ENCODE results near the gene NSD2. TPM values are rescaled to one million over a fixed set of nuclear protein-coding genes. Genes with fewer than 3 reads are reported as not detected.

NSD2 gene
- total RNA-seq, 4 donors from 2014 or later, result 30.9 to 63.7 (median 40.3) TPM

GRCh38 chr4:1854752-1855151 lies 16.4 kb upstream of the NSD2 start:
- peaks cover 23 to 57% of the 10 kb centered on the region in 2 donors for H3K4me1 ChIP-seq
- no peaks in the 10 kb centered on the region for H3K9me3 ChIP-seq
- 63 to 65% methylated on average over 1 of the region's 1 CpG for WGBS, 2 donors
- intact Hi-C loops (cut with DNase I), result no loop called here
- no peak for TF ChIP-seq POLR2A (IDR thresholded peaks at IDR 0.05)
- no peaks in the 10 kb centered on the region for H3K36me3 ChIP-seq
- H3K4me3 ChIP-seq (replicated peaks in 1 of 3), result no peak overlapping the region
- H3K27me3 ChIP-seq, result no peaks in the 10 kb centered on the region
- no peak for DNase-seq
- peak overlapping the region in 1 of 3 donors; percentile 54 for H3K27ac ChIP-seq

GRCh38 chr4:1855333-1856070 lies 15.7 kb upstream of the NSD2 start:
- TF ChIP-seq POLR2A (IDR thresholded peaks at IDR 0.05) (no peak), CTCF (IDR thresholded peaks at IDR 0.05) (no peak)
- intact Hi-C loops (cut with DNase I), result no loop called here
- Histone ChIP-seq H3K9me3 (no peaks in the 10 kb centered on the region), H3K36me3 (no peaks in the 10 kb centered on the region), H3K4me1 (peaks cover 23 to 51% of the 10 kb centered on the region in 2 donors), H3K4me3 (replicated peaks in 1 of 3) (peak overlapping the region; percentile 72 to 90 (median 83)), H3K27me3 (no peaks in the 10 kb centered on the region), H3K27ac (peak overlapping the region; percentile 51 to 59 (median 54))
- peak; percentile 33 to 39 for DNase-seq
- 0 to 1% methylated on average over 4 to 27 of the region's 92 CpGs for WGBS, 2 donors

- TF ChIP-seq CTCF (IDR thresholded peaks at IDR 0.05), result peak in 3 of 6 experiments; percentile 2 to 8 (median 6)
- TF ChIP-seq POLR2A (IDR thresholded peaks at IDR 0.05), result peak in 1 of 2 donors; percentile 82
- DNase-seq, result peak; percentile 97 to 98
- H3K4me3 ChIP-seq (replicated peaks in 1 of 3), result peak within 1 kb of the TSS; percentile 72 to 90 (median 83)
- peak within 1 kb of the TSS; percentile 58 to 81 (median 59) for H3K27ac ChIP-seq
- 0% methylated on average over 3 to 8 of the region's 107 CpGs for WGBS, 2 donors
- intact Hi-C loops (cut with DNase I), result no loop called here
- H3K9me3 ChIP-seq, result no peaks in the 10 kb centered on the region
- peaks cover 18 to 43% of the 10 kb centered on the region in 2 donors for H3K4me1 ChIP-seq
- H3K36me3 ChIP-seq, result no peaks in the 10 kb centered on the region
- no peaks in the 10 kb centered on the region for H3K27me3 ChIP-seq
These were observed 14.9 kb upstream of the NSD2 start, which contains the start of gene LETM1 for GRCh38 chr4:1856071-1856942. Gene LETM1, minus strand, starts transcription at chr4:1856156. Its CDS starts 206 bp downstream, at chr4:1855950.

- Histone ChIP-seq H3K36me3 (no peaks in the 10 kb centered on the region), H3K4me1 (peaks cover 11 to 36% of the 10 kb centered on the region in 2 donors), H3K27ac (peak overlapping the region in 2 of 3 donors; percentile 58 to 81), H3K9me3 (no peaks in the 10 kb centered on the region), H3K4me3 (replicated peaks in 1 of 3) (peak overlapping the region; percentile 53 to 83 (median 72)), H3K27me3 (no peaks in the 10 kb centered on the region)
- intact Hi-C loops (cut with DNase I), result no loop called here
- DNase-seq, result peak; percentile 81 to 83
- 20 to 24% methylated on average over 13 to 27 of the region's 32 CpGs for WGBS, 2 donors
- peak in 1 of 2 donors; percentile 30 for TF ChIP-seq POLR2A (IDR thresholded peaks at IDR 0.05)
- TF ChIP-seq CTCF (IDR thresholded peaks at IDR 0.05), result no peak
These were observed 14.1 kb upstream of the NSD2 start for GRCh38 chr4:1856943-1857699.

GRCh38 chr4:1857931-1858330 lies 13.3 kb upstream of the NSD2 start:
- Histone ChIP-seq H3K4me1 (peaks cover 7 to 31% of the 10 kb centered on the region in 2 donors), H3K36me3 (no peaks in the 10 kb centered on the region), H3K4me3 (replicated peaks in 1 of 3) (no peak overlapping the region), H3K27me3 (no peaks in the 10 kb centered on the region), H3K9me3 (no peaks in the 10 kb centered on the region), H3K27ac (no peak overlapping the region)
- intact Hi-C loops (cut with DNase I), result no loop called here
- DNase-seq, result no peak
- TF ChIP-seq CTCF (IDR thresholded peaks at IDR 0.05) (no peak), POLR2A (IDR thresholded peaks at IDR 0.05) (no peak)
- WGBS, 2 donors, result 87 to 100% methylated on average over 1 to 3 of the region's 5 CpGs
